ENCODE data around the gene PLCL1. TPM values are rescaled to one million over a fixed set of nuclear protein-coding genes. Genes with fewer than 3 reads are reported as not detected.

The PLCL1 gene
- total RNA-seq, 1 donor from 2014 or later, result 0.08 TPM

- TF ChIP-seq, protein P1, sequence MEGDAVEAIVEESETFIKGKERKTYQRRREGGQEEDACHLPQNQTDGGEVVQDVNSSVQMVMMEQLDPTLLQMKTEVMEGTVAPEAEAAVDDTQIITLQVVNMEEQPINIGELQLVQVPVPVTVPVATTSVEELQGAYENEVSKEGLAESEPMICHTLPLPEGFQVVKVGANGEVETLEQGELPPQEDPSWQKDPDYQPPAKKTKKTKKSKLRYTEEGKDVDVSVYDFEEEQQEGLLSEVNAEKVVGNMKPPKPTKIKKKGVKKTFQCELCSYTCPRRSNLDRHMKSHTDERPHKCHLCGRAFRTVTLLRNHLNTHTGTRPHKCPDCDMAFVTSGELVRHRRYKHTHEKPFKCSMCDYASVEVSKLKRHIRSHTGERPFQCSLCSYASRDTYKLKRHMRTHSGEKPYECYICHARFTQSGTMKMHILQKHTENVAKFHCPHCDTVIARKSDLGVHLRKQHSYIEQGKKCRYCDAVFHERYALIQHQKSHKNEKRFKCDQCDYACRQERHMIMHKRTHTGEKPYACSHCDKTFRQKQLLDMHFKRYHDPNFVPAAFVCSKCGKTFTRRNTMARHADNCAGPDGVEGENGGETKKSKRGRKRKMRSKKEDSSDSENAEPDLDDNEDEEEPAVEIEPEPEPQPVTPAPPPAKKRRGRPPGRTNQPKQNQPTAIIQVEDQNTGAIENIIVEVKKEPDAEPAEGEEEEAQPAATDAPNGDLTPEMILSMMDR (IDR thresholded peaks at IDR 0.05; ENCODE audit: insufficient read depth, low read length, poor library complexity, severe bottlenecking), result no peak
- Histone ChIP-seq H3K4me3 (ENCODE audit: low read depth, low read length) (no peak overlapping the region), H3K27me3 (ENCODE audit: control insufficient read depth, insufficient read depth, low read length) (no peaks in the 10 kb centered on the region), H3K36me3 (ENCODE audit: control insufficient read depth, insufficient read depth, low read length) (no peaks in the 10 kb centered on the region)
- DNase-seq (ENCODE audit: low read depth), result no peak
These were observed 71.4 kb downstream of the PLCL1 start for GRCh38 chr2:197875763-197876162.

DNA sequence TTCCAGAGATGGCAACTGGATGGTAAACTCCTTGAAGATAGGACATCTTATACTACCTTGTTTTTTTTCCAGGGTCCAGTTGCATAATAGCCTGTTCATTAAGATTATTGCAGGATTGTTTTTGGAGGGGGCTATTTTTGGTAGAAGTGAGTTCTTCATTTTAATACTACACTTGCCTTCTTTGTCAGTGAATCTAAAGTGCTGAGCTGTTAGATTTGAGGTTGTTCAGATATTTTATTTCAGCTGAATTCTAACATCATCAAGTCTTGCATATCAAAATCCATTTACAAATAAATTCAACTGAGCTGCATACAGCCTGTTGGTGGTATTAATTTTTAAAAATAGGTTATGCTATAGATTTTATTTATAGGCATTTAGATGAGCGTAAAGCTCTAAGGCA is 72.1 kb downstream of the PLCL1 start:
- no peak overlapping the region for H3K4me3 ChIP-seq (ENCODE audit: low read depth, low read length)
- no peak for DNase-seq (ENCODE audit: low read depth)
- TF ChIP-seq, protein P1 (IDR thresholded peaks at IDR 0.05; ENCODE audit: insufficient read depth, low read length, poor library complexity, severe bottlenecking), result no peak
- H3K36me3 ChIP-seq (ENCODE audit: control insufficient read depth, insufficient read depth, low read length), result no peaks in the 10 kb centered on the region
- H3K27me3 ChIP-seq (ENCODE audit: control insufficient read depth, insufficient read depth, low read length), result no peaks in the 10 kb centered on the region

DNA sequence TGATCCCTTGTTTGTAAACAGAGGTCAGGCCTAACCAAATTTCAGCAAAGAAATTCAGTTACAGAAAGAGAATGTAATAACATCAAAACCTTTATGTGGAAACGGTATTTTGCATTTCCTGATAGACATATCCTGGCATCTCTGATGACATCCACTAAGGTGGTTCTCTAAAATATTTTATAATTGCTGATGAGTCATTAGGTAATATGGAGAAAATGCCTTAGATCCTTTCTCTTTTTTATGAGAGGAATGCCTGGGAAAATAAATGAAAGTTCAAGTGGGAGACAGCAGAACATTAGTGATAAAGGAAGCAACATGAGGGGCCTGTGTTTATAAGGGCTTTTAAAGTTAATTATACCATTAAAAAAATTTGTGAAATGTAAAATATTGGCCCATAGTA is 72.6 kb downstream of the PLCL1 start:
- Histone ChIP-seq H3K4me3 (ENCODE audit: low read depth, low read length) (no peak overlapping the region), H3K27me3 (ENCODE audit: control insufficient read depth, insufficient read depth, low read length) (no peaks in the 10 kb centered on the region), H3K36me3 (ENCODE audit: control insufficient read depth, insufficient read depth, low read length) (no peaks in the 10 kb centered on the region)
- no peak for DNase-seq (ENCODE audit: low read depth)
- TF ChIP-seq, protein P1 (IDR thresholded peaks at IDR 0.05; ENCODE audit: insufficient read depth, low read length, poor library complexity, severe bottlenecking), result no peak

- DNase-seq (ENCODE audit: low read depth), result no peak
- Histone ChIP-seq H3K4me3 (ENCODE audit: low read depth, low read length) (no peak overlapping the region), H3K27me3 (ENCODE audit: control insufficient read depth, insufficient read depth, low read length) (no peaks in the 10 kb centered on the region), H3K36me3 (ENCODE audit: control insufficient read depth, insufficient read depth, low read length) (no peaks in the 10 kb centered on the region)
- TF ChIP-seq, protein P1 (IDR thresholded peaks at IDR 0.05; ENCODE audit: insufficient read depth, low read length, poor library complexity, severe bottlenecking), result no peak
These were observed 74.4 kb downstream of the PLCL1 start for GRCh38 chr2:197878792-197879191.

DNA sequence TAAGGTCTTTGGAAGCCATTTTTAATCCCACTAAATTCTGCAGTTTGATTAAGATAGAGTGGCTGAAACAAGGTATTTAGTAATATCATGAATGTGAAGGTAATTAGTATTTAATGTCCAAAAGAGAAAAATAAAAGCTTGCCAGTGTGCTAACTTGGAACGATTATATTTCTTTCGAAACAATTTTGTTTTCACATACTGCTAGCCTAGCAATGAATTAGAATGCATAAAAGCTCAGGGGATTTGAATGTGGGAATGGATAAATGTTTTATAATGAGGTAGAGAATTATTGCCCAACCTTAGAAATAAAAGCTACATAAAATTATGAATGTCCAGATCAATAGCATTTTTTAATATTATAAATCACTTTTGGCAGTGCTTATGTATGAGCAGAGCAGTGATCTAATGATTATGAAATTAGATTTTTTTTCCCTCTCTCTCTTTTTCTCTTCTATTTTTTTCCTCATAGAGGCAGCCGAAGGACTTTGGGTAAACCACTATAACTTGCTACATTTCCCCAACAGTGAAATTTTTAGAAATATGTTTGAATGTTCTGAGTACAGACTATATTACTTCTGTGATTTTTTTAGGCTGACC is 75.5 kb downstream of the PLCL1 start:
- DNase-seq (ENCODE audit: low read depth), result no peak
- Histone ChIP-seq H3K4me3 (ENCODE audit: low read depth, low read length) (no peak overlapping the region), H3K36me3 (ENCODE audit: control insufficient read depth, insufficient read depth, low read length) (no peaks in the 10 kb centered on the region), H3K27me3 (ENCODE audit: control insufficient read depth, insufficient read depth, low read length) (no peaks in the 10 kb centered on the region)
- TF ChIP-seq, protein P1 (IDR thresholded peaks at IDR 0.05; ENCODE audit: insufficient read depth, low read length, poor library complexity, severe bottlenecking), result no peak

Measured in kidney epithelial cell (primary cell).